ENCODE results near the gene DDA1. TPM values are rescaled to one million over a fixed set of nuclear protein-coding genes. Genes with fewer than 3 reads are reported as not detected.

Gene DDA1
- 17.5 and 24.5 TPM in 2 replicates for total RNA-seq (2016; rRNA removed; fragmentation: Illumina TruSeq; extraction: Trizol)
- 25.4 and 29.1 TPM in 2 replicates for total RNA-seq (2016; cell fraction: cytosol; rRNA removed; fragmentation: Illumina TruSeq; extraction: Trizol; ENCODE audit: low read depth)
- 15.9 and 21.5 TPM in 2 replicates for total RNA-seq (2016; cell fraction: insoluble cytoplasmic fraction; rRNA removed; fragmentation: Illumina TruSeq; extraction: Trizol)
- total RNA-seq (2016; cell fraction: membrane; rRNA removed; fragmentation: Illumina TruSeq; extraction: Trizol) = 26.5 and 27.3 TPM in 2 replicates
- 12.8 and 19.3 TPM in 2 replicates for total RNA-seq (2016; cell fraction: nucleus; rRNA removed; fragmentation: Illumina TruSeq; extraction: Trizol)
- polyA plus RNA-seq (2011; rRNA removed) = 26.0 and 26.6 TPM in 2 replicates
- polyA plus RNA-seq (2011; cell fraction: cytosol; rRNA removed) = 26.2 and 28.7 TPM in 2 replicates
- polyA plus RNA-seq (2011; cell fraction: nucleus; rRNA removed) = 28.5 and 30.3 TPM in 2 replicates
- 23.7 and 24.8 TPM in 2 replicates for polyA plus RNA-seq (2012)
- polyA plus RNA-seq (2016; cell fraction: cytosol; fragmentation: Illumina TruSeq; extraction: Trizol; ENCODE audit: low read depth) = 60.1 and 61.7 TPM in 2 replicates
- polyA plus RNA-seq (2016; cell fraction: insoluble cytoplasmic fraction; fragmentation: Illumina TruSeq; extraction: Trizol; ENCODE audit: low read depth) = 37.0 and 42.5 TPM in 2 replicates
- 48.4 and 51.3 TPM in 2 replicates for polyA plus RNA-seq (2016; cell fraction: membrane; fragmentation: Illumina TruSeq; extraction: Trizol; ENCODE audit: low read depth)
- polyA plus RNA-seq (2016; cell fraction: nucleus; fragmentation: Illumina TruSeq; extraction: Trizol; ENCODE audit: insufficient read depth, low read depth) = 41.0 and 47.5 TPM in 2 replicates
- polyA minus RNA-seq (2011; rRNA and poly(A)+ RNA removed; ENCODE audit: low replicate concordance) = 10.1 and 17.7 TPM in 2 replicates
- 6.3 and 6.9 TPM in 2 replicates for polyA minus RNA-seq (2011; cell fraction: cytosol; rRNA and poly(A)+ RNA removed)
- 7.2 and 10.8 TPM in 2 replicates for polyA minus RNA-seq (2011; cell fraction: nucleus; rRNA and poly(A)+ RNA removed)
- percentile 61 among the genes with signal in this experiment for Bru-seq, nascent RNA
- percentile 88 among the genes with signal in this experiment for BruChase-seq, experiment 1, labeled RNA remaining after a 6-hour chase
- percentile 78 among the genes with signal in this experiment for BruChase-seq, experiment 2, labeled RNA remaining after a 2-hour chase
- long read RNA-seq, experiment 1, full-length matches to known transcripts = 26 of 33 reads
- long read RNA-seq, experiment 1, partial matches to known transcripts = 1 of 33 reads
- long read RNA-seq, experiment 1, other reads (novel, unspliced or antisense) = 6 of 33 reads
- long read RNA-seq, experiment 2, full-length matches to known transcripts = 31 of 59 reads
- long read RNA-seq, experiment 2, partial matches to known transcripts = 5 of 59 reads
- long read RNA-seq, experiment 2, other reads (novel, unspliced or antisense) = 23 of 59 reads

- intact Hi-C loops (cut with micrococcal nuclease; ENCODE audit: unreplicated experiment) = loop anchor here (2.0 kb wide), 1 partner anchor 27 kb away; the partner anchor contains the start of gene GTPBP3
- BruUV-seq (replicated peaks) = TSS peak; percentile 64
- DNase-seq (ENCODE audit: low spot score) (peak; percentile 99), FAIRE-seq (peak; percentile 100), ATAC-seq (peak; percentile 82)
- in situ Hi-C loops (cut with HindIII; ENCODE audit: extremely low pct_ligation_motif_present, low pct_unique_long_range_greater_than_20kb) = no loop called here
- no peak within 1 kb of the TSS for H2AFZ ChIP-seq (ENCODE audit: low read length)
- H4K20me1 ChIP-seq (ENCODE audit: insufficient read depth, low read length) = peaks cover 7% of the 10 kb centered on the region
- peaks cover 6 to 7% of the 10 kb centered on the region in 2 experiments; a peak in 4 of 5 replicates for H3K36me3 ChIP-seq (replicated peaks in 1 of 2; ENCODE audit: control insufficient read depth in 1 of 2, insufficient read depth in 2 of 2, low read length in 2 of 2)
- H3K79me2 ChIP-seq (ENCODE audit: insufficient read depth, low read length) = peaks cover 30% of the 10 kb centered on the region
- H3K27me3 ChIP-seq (ENCODE audit: control insufficient read depth in 1 of 2, insufficient read depth in 2 of 2, low read length in 2 of 2) = no peaks in the 10 kb centered on the region; a peak in 1 of 5 replicates
- H3K27ac ChIP-seq (ENCODE audit: extremely low read length, insufficient read depth, low read length) = peak within 1 kb of the TSS; percentile 62
- POLR2A ChIA-PET = interaction anchor here (0.6 to 3.1 kb wide), 24 partner anchors 9 to 235 kb away, joined by 3 to 37 read pairs (median 4); partner anchors contain the start of genes ANKLE1, ANO8, BABAM1 and BST2
- H3K4me1 ChIP-seq (ENCODE audit: insufficient read depth, low read length) = peaks cover 45% of the 10 kb centered on the region
- H3K9ac ChIP-seq (ENCODE audit: insufficient read depth, low read depth, low read length) = peak within 1 kb of the TSS; percentile 74
- H3K4me3 ChIP-seq (replicated peaks in 1 of 3; ENCODE audit: insufficient read depth in 1 of 3, low read depth in 2 of 3, low read length in 3 of 3) = peak within 1 kb of the TSS; percentile 75 to 87 (median 84)
- WGBS (ENCODE audit: low lambda C conversion rate) = 0% methylated on average over 26 of the region's 46 CpGs
- CTCF ChIA-PET (ENCODE audit: low intra/inter-chr PET ratio, low total read pairs) = no interaction called here
- H3K4me2 ChIP-seq (ENCODE audit: low read depth, low read length) = peak within 1 kb of the TSS; percentile 92
- no peaks in the 10 kb centered on the region for H3K9me3 ChIP-seq (ENCODE audit: low read length)
- TF ChIP-seq ZBTB7B (CRISPR knock-in tag; IDR thresholded peaks at IDR 0.05) = no peak
- no peak; the same call in 1 of the 2 replicates for TF ChIP-seq IKZF5 (CRISPR knock-in tag; IDR thresholded peaks at IDR 0.05)
- no peak for TF ChIP-seq ZNF552 (CRISPR knock-in tag; IDR thresholded peaks at IDR 0.05; ENCODE audit: borderline replicate concordance)
- peak; percentile 13; the same call in 1 of the 2 replicates for TF ChIP-seq ZNF776 (CRISPR knock-in tag; IDR thresholded peaks at IDR 0.05)
- TF ChIP-seq ZFP36 (IDR thresholded peaks at IDR 0.05; ENCODE audit: borderline replicate concordance, low read depth, low read length, partially characterized antibody) = no peak
- TF ChIP-seq MIER3 (CRISPR knock-in tag; IDR thresholded peaks at IDR 0.05; ENCODE audit: borderline replicate concordance) = 0 out of 2 replicates have a peak, but pooled peaks have one; percentile 26
- no peak for TF ChIP-seq RORA (CRISPR knock-in tag; IDR thresholded peaks at IDR 0.05)
- TF ChIP-seq TSC22D2 (CRISPR knock-in tag; IDR thresholded peaks at IDR 0.05; ENCODE audit: borderline replicate concordance) = no peak
- no peak for TF ChIP-seq ZNF431 (CRISPR knock-in tag; IDR thresholded peaks at IDR 0.05; ENCODE audit: borderline replicate concordance, low read depth)
- TF ChIP-seq TARDBP (CRISPR knock-in tag; IDR thresholded peaks at IDR 0.05) = peak; percentile 64
- TF ChIP-seq ZNF17 (CRISPR knock-in tag; IDR thresholded peaks at IDR 0.05) = no peak
- TF ChIP-seq RXRB (CRISPR knock-in tag; IDR thresholded peaks at IDR 0.05; ENCODE audit: borderline replicate concordance) = no peak
- TF ChIP-seq FOXK1 (CRISPR knock-in tag; IDR thresholded peaks at IDR 0.05; ENCODE audit: borderline replicate concordance, low read depth) = peak; percentile 55; the same call in 1 of the 2 replicates
- 0 out of 2 replicates have a peak, but pooled peaks have one; percentile 33 for TF ChIP-seq CSRNP1 (CRISPR knock-in tag; IDR thresholded peaks at IDR 0.05)
- TF ChIP-seq ZBTB20 (CRISPR knock-in tag; IDR thresholded peaks at IDR 0.05; ENCODE audit: borderline replicate concordance, low read depth) = peak; percentile 58; the same call in 1 of the 2 replicates
Measured at GRCh38 chr19:17309198-17309964, at the start of gene DDA1. Gene DDA1 (plus strand): TSS chr19:17309563. CDS start chr19:17309655, 92 bp downstream.
